ENCODE results near the gene ZMIZ1. TPM values are rescaled to one million over a fixed set of nuclear protein-coding genes. Genes with fewer than 3 reads are reported as not detected.

Gene ZMIZ1
- total RNA-seq, 1 experiment from 2014 or later = 20.4 TPM

DNA sequence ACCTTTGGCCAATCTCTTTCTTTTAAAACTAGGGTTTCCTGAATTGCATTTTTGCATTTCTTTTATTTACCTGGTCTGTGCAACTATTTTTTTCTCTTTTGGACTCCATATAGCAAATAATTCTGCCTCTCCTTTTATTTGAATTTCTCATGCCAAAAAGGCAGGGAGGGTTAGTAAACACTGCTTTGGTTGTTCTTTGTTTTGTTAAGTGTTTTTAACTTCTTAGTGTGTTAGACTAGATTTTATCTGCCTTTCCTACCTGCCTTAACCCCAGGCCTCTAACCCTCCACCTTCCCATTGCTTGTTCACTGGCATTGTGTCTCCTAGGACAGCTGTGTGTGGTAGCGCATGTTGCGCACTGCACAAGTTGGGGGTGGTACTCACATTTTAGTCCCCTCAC is 18.1 kb downstream of the ZMIZ1 start:
- no peak for DNase-seq
- no peak overlapping the region for H3K4me3 ChIP-seq (ENCODE audit: insufficient read depth, low read depth, low read length)
- H3K27me3 ChIP-seq (ENCODE audit: control insufficient read depth, insufficient read depth, low read length) = no peaks in the 10 kb centered on the region
- no peaks in the 10 kb centered on the region for H3K36me3 ChIP-seq (replicated peaks; ENCODE audit: control insufficient read depth, insufficient read depth, low read length)

GRCh38 chr10:79087721-79088120 is 19.0 kb downstream of the ZMIZ1 start:
- H3K4me3 ChIP-seq (ENCODE audit: insufficient read depth, low read depth, low read length) = no peak overlapping the region
- H3K36me3 ChIP-seq (replicated peaks; ENCODE audit: control insufficient read depth, insufficient read depth, low read length) = no peaks in the 10 kb centered on the region
- DNase-seq = no peak
- H3K27me3 ChIP-seq (ENCODE audit: control insufficient read depth, insufficient read depth, low read length) = no peaks in the 10 kb centered on the region

DNA sequence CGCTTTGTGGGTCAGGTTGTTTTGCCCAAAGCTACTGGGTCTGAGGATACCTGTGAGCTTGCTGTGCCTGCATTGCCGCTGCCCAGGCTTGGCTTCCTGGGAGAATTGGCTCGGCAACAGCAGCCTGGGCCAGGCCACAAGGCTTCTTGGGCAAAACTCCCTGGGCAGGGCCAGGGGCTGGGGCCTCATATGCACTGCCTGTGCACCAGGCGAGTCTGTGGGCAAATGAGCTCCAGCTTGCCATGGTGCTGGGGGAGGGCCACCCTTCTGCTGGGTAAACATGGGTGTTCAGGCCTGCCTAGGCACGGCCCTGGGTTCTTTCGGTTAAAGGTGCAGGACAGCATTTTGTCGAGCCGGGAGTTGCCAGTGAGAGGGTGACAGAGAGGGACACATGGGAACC is 19.4 kb downstream of the ZMIZ1 start:
- Histone ChIP-seq H3K36me3 (replicated peaks; ENCODE audit: control insufficient read depth, insufficient read depth, low read length) (no peaks in the 10 kb centered on the region), H3K27me3 (ENCODE audit: control insufficient read depth, insufficient read depth, low read length) (no peaks in the 10 kb centered on the region), H3K4me3 (ENCODE audit: insufficient read depth, low read depth, low read length) (no peak overlapping the region)
- no peak for DNase-seq

DNA sequence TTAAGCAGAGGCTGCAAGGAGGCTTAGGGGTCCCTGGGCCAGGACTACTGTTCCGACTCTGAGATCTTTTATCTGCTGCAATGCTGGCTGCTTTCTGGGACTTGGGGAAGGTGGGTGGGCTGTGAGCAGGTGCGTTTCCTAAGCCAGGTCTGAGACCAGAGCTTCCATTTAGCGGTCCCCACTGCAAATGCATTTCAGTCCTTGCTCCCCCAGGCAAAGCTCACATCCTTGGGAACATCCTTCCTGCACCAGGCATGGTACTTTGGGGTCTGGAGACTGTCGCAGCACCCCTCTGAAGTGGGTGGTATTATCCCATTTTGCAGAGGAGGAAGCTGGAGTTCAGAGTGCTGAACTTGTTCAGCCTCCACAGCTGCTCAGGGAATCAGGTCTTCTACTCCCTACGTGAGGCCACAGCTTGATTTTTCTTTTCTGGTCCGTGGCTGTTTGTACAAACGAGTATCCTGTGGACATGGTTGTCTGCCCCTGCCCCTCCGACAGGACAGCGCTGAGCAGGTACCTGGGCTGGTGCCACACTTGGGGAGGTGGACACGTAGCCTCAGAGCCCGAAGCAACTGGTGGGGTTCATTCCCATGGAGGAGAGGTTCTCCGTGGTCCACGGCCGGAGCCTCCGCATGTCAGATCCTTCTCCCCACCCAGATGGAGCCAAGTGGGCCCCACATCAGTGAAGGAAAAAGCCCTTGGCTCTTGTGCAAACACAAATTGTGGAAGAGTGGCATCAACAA is 20.0 kb downstream of the ZMIZ1 start:
- DNase-seq = no peak
- no peak overlapping the region for H3K4me3 ChIP-seq (ENCODE audit: insufficient read depth, low read depth, low read length)
- H3K27me3 ChIP-seq (ENCODE audit: control insufficient read depth, insufficient read depth, low read length) = no peaks in the 10 kb centered on the region
- no peaks in the 10 kb centered on the region for H3K36me3 ChIP-seq (replicated peaks; ENCODE audit: control insufficient read depth, insufficient read depth, low read length)

DNA sequence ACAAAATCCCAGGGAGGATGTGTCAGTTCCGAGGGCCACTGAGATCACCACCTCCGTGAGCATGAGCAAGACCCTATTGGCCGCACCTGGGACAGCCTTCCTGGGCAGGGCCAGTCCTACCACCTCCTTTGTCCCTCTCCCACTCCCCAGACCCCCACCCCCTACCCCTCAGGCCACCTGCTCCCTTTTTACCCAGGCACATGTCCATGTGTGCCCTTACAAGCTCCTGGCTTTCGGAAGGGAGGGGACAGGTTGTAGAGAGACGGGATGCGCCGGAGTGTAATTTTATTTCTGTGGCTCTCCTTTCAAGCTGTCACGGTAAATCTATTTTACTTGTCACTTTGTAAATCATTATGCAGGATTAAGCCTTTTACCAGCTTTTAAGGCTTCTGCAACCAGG is 20.9 kb downstream of the ZMIZ1 start:
- H3K4me3 ChIP-seq (ENCODE audit: insufficient read depth, low read depth, low read length) = no peak overlapping the region
- DNase-seq = peak; percentile 68
- H3K27me3 ChIP-seq (ENCODE audit: control insufficient read depth, insufficient read depth, low read length) = no peaks in the 10 kb centered on the region
- H3K36me3 ChIP-seq (replicated peaks; ENCODE audit: control insufficient read depth, insufficient read depth, low read length) = no peaks in the 10 kb centered on the region

GRCh38 chr10:79090134-79090803 is 21.5 kb downstream of the ZMIZ1 start:
- no peak for DNase-seq
- Histone ChIP-seq H3K27me3 (ENCODE audit: control insufficient read depth, insufficient read depth, low read length) (no peaks in the 10 kb centered on the region), H3K36me3 (replicated peaks; ENCODE audit: control insufficient read depth, insufficient read depth, low read length) (no peaks in the 10 kb centered on the region), H3K4me3 (ENCODE audit: insufficient read depth, low read depth, low read length) (no peak overlapping the region)

DNA sequence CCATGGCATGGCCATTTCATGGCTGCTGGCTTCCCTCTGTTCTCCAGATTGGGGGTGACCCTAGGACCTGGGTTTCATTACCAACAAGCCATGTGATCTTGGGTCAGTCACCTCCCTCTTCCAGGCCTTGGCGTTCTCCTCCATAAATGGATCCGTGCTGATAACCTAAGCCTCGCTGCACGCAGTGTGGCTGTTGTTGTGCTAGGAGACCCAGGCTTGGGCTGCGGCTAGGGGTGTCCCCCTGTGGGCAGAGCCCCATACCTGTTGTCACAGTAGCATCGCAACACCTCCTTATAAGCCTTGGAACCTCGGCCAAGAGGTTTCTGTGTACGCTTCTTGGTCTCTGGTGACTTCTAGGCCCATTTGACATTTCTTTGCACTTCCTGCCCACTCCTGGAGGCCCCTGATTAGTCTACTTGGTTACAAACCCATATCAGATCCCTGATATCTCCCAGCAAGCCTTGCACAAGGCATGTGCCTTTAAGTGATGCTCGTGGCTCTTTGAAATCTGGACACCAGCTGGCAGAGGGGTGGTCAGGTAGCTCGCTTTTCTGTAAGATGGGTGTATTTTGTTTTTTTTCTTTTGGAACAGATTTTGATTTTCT is 23.6 kb downstream of the ZMIZ1 start:
- DNase-seq = no peak
- Histone ChIP-seq H3K36me3 (replicated peaks; ENCODE audit: control insufficient read depth, insufficient read depth, low read length) (no peaks in the 10 kb centered on the region), H3K4me3 (ENCODE audit: insufficient read depth, low read depth, low read length) (no peak overlapping the region), H3K27me3 (ENCODE audit: control insufficient read depth, insufficient read depth, low read length) (no peaks in the 10 kb centered on the region)

GRCh38 chr10:79093658-79094411 is 25.1 kb downstream of the ZMIZ1 start:
- Histone ChIP-seq H3K27me3 (ENCODE audit: control insufficient read depth, insufficient read depth, low read length) (no peaks in the 10 kb centered on the region), H3K4me3 (ENCODE audit: insufficient read depth, low read depth, low read length) (no peak overlapping the region), H3K36me3 (replicated peaks; ENCODE audit: control insufficient read depth, insufficient read depth, low read length) (no peaks in the 10 kb centered on the region)
- DNase-seq = peak; percentile 37

DNA sequence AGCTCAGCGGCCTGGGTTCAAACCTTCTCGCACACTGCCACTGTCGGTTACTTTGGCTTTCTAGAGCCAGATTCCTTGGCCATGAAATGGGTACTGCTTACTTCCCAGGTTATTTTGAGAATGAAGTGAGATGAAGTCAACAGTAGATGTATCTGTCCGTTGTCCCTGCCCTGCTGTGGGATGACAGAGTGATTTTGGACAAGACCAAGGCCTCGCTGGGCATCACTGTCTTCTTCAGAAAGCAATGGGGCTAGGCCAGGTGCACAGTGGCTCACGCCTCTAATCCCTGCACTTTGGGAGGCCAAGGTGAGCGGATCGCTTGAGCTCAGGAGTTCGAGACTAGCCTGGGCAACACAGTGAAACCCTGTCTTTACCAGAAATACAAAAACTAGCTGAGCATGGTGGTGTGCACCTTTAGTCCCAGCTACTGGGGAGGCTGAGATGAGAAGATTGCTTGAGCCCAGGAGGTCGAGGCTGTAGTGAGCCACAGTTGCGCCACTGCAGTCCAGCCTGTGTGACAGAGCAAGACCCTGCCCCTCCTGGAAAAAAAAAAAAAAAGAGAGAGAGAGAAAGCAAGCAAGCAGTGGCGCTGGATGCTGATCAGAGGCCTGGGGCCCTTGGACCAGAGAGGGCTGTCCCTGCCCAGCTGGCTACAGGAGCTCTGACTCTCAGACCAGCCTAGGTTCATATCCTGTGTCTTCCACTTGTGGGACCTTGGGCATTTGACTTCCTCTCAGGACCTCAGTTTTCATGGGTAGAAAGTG is 25.8 kb downstream of the ZMIZ1 start:
- H3K36me3 ChIP-seq (replicated peaks; ENCODE audit: control insufficient read depth, insufficient read depth, low read length) = no peaks in the 10 kb centered on the region
- no peak for DNase-seq
- no peaks in the 10 kb centered on the region for H3K27me3 ChIP-seq (ENCODE audit: control insufficient read depth, insufficient read depth, low read length)
- H3K4me3 ChIP-seq (ENCODE audit: insufficient read depth, low read depth, low read length) = no peak overlapping the region

GRCh38 chr10:79095316-79095715 is 26.6 kb downstream of the ZMIZ1 start:
- no peaks in the 10 kb centered on the region for H3K27me3 ChIP-seq (ENCODE audit: control insufficient read depth, insufficient read depth, low read length)
- no peak overlapping the region for H3K4me3 ChIP-seq (ENCODE audit: insufficient read depth, low read depth, low read length)
- H3K36me3 ChIP-seq (replicated peaks; ENCODE audit: control insufficient read depth, insufficient read depth, low read length) = no peaks in the 10 kb centered on the region
- DNase-seq = no peak

- Histone ChIP-seq H3K36me3 (replicated peaks; ENCODE audit: control insufficient read depth, insufficient read depth, low read length) (no peaks in the 10 kb centered on the region), H3K4me3 (ENCODE audit: insufficient read depth, low read depth, low read length) (no peak overlapping the region), H3K27me3 (ENCODE audit: control insufficient read depth, insufficient read depth, low read length) (no peaks in the 10 kb centered on the region)
- DNase-seq = no peak
Observed at GRCh38 chr10:79096514-79096913, 27.7 kb downstream of the ZMIZ1 start.

DNA sequence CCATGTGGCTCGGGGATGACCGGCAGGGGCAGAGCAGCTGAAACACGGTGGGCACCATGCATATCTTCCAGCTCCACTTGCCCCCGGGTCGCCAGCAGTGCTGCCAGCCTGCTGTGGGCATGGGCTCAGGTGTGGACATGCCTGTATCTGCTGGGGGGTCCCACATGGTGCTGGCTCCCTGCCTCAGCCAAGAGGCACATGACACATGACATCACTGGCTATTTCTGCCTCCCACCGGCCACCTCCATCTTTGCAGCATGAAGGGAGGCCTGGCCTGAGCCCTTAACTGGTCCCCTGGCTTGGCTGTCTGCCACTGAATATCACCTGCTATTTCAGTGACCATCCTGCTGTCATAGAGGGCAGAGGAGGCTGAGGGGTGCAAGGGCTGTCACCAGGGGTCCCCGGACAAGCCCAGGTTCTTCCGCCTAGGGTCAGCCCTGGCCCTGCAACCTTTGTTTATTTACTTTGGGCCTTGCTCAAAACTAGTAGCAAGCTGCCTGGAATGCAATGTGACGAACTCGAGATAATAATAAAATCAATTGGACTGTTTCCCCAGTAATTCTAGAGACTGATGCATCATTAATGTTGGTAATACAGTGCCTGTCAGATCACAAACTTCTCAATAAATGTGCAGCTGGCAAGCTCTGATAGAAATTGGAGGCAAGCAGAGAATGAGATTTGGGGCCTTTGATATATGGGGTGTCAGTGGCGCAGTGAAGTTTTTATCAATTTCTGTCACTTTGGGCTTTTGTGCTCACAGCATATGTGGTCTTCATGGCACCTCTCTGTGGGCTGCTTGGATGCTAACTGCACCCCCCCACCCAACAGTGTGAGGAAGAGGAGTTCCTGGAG is 28.5 kb downstream of the ZMIZ1 start:
- no peak for DNase-seq

GRCh38 chr10:79098061-79098460 is 29.3 kb downstream of the ZMIZ1 start:
- no peaks in the 10 kb centered on the region for H3K27me3 ChIP-seq (ENCODE audit: control insufficient read depth, insufficient read depth, low read length)

More for the DNA sequence above, 28.5 kb downstream of the ZMIZ1 start:
- no peaks in the 10 kb centered on the region for H3K36me3 ChIP-seq (replicated peaks; ENCODE audit: control insufficient read depth, insufficient read depth, low read length)
- no peaks in the 10 kb centered on the region for H3K27me3 ChIP-seq (ENCODE audit: control insufficient read depth, insufficient read depth, low read length)
- H3K4me3 ChIP-seq (ENCODE audit: insufficient read depth, low read depth, low read length) = no peak overlapping the region

More at GRCh38 chr10:79098061-79098460, 29.3 kb downstream of the ZMIZ1 start:
- H3K4me3 ChIP-seq (ENCODE audit: insufficient read depth, low read depth, low read length) = no peak overlapping the region
- DNase-seq = no peak
- H3K36me3 ChIP-seq (replicated peaks; ENCODE audit: control insufficient read depth, insufficient read depth, low read length) = no peaks in the 10 kb centered on the region

Measured in H7 (cell line).